ENCODE measurements around the gene SLC17A1.

DNA sequence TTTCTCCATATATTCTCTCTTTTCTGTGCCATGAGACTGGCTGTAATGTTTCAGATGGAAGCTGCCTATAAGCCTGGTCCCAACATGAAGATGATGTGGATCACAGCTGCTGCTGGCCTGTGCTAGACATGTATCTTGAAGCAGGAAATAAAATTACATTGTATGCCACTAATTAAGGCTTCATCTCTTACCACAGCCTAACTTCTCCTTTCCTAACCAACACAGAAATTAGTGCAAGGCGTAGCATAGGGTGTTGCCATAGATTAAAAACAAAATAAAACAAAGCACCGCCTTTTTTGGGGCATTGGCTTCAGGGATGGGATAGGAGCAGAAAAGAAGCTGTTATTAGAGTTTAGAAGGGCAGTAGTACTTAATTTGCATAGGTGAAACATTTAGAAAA is 82.0 kb downstream of the SLC17A1 start:
- TF ChIP-seq POLR2AphosphoS5 (IDR thresholded peaks at IDR 0.05) = no peak
- TF ChIP-seq, protein P1, sequence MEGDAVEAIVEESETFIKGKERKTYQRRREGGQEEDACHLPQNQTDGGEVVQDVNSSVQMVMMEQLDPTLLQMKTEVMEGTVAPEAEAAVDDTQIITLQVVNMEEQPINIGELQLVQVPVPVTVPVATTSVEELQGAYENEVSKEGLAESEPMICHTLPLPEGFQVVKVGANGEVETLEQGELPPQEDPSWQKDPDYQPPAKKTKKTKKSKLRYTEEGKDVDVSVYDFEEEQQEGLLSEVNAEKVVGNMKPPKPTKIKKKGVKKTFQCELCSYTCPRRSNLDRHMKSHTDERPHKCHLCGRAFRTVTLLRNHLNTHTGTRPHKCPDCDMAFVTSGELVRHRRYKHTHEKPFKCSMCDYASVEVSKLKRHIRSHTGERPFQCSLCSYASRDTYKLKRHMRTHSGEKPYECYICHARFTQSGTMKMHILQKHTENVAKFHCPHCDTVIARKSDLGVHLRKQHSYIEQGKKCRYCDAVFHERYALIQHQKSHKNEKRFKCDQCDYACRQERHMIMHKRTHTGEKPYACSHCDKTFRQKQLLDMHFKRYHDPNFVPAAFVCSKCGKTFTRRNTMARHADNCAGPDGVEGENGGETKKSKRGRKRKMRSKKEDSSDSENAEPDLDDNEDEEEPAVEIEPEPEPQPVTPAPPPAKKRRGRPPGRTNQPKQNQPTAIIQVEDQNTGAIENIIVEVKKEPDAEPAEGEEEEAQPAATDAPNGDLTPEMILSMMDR (IDR thresholded peaks at IDR 0.05) = no peak
- TF ChIP-seq POLR2A (IDR thresholded peaks at IDR 0.05) = no peak
- no peak for TF ChIP-seq EP300 (IDR thresholded peaks at IDR 0.05)
